HepG2 (cell line): ENCODE results near the gene PAK6. TPM values are rescaled to one million over a fixed set of nuclear protein-coding genes. Genes with fewer than 3 reads are reported as not detected.

Experiments
- ATAC-seq: fragments of 200-7000 bp; cut with Tn5 transposase; 3 replicates; pipeline ENCODE4 v1.9.1; 2020; ENCODE audit warnings: mild to moderate bottlenecking, moderate library complexity
- BruUV-seq: library from RNA; stranded (reverse); fragments of 400-500 nt; replicated peaks from 2 replicates; lab custom pipeline; 2021; lab: Mats Ljungman, UMichigan
- CTCF ChIA-PET: fragments of 300-600 bp; formaldehyde crosslinking; extraction: SDS; loops from one replicate; lab custom pipeline; 2021; ENCODE audit warnings: low total read pairs, inconsistent platforms, low intra/inter-chr PET ratio; lab: Yijun Ruan, JAX
- POLR2A ChIA-PET: fragments of 350-600 bp; sonication (Branson Sonifier 250); formaldehyde crosslinking; loops from one replicate; lab custom pipeline; 2020; ENCODE audit warnings: antibody characterized with exemption, inconsistent platforms; lab: Yijun Ruan, JAX
- DNase-seq: peaks from one replicate; pipeline ENCODE4 v3.0.0-alpha.2; 2015; ENCODE audit warnings: low spot score
- FAIRE-seq: peaks from 3 replicates; lab custom pipeline; 2011; peaks lifted over from hg19 to GRCh38; lab: Jason Lieb, UNC
- H2AFZ ChIP-seq: one replicate; pipeline ENCODE4 v1.6.1; 2011; ENCODE audit warnings: low read length, inconsistent platforms
- H3K27ac ChIP-seq: fragments of 300-600 bp; 3 replicates; pipeline ENCODE4 v1.8.0; 2011; ENCODE audit warnings: mixed run types, mild to moderate bottlenecking, mixed read lengths, low read length, inconsistent platforms; ENCODE audit not compliant: insufficient read depth; ENCODE audit errors: extremely low read length
- H3K27me3 ChIP-seq, 2 experiments: fragments of 200-600 bp in 1 of 2; 2 replicates in 1 of 2; 3 replicates in 1 of 2; pipeline versions ENCODE4 v1.6.0 to v1.8.0; 2011; ENCODE audit warnings: low read length in 2 of 2, mild to moderate bottlenecking in 2 of 2, moderate library complexity in 2 of 2, inconsistent platforms in 1 of 2; ENCODE audit not compliant: insufficient read depth in 2 of 2, control insufficient read depth in 1 of 2
- H3K36me3 ChIP-seq, 2 experiments: fragments of 200-600 bp in 1 of 2; replicated peaks in 1 of 2; 2 replicates in 1 of 2; 3 replicates in 1 of 2; pipeline versions ENCODE4 v1.5.1 to v1.8.0; 2011; ENCODE audit warnings: low read length in 2 of 2, inconsistent platforms in 1 of 2; ENCODE audit not compliant: insufficient read depth in 2 of 2, control insufficient read depth in 1 of 2
- H3K4me1 ChIP-seq: 2 replicates; pipeline ENCODE4 v1.5.1; 2012; ENCODE audit warnings: low read length, inconsistent platforms; ENCODE audit not compliant: insufficient read depth
- H3K4me2 ChIP-seq: 2 replicates; pipeline ENCODE4 v1.6.0; 2011; ENCODE audit warnings: low read depth, low read length, inconsistent platforms
- H3K4me3 ChIP-seq, 3 experiments: fragments of 200-600 bp in 1 of 3; sonication (generic), shearing (Covaris generic) in 1 of 3; replicated peaks in 1 of 3; 2 replicates each; pipeline ENCODE4 v1.5.1; 2011 to 2016; ENCODE audit warnings: low read length in 3 of 3, inconsistent platforms in 2 of 3, low read depth in 2 of 3, mild to moderate bottlenecking in 2 of 3, control low read depth in 1 of 3, mixed read lengths in 1 of 3; ENCODE audit not compliant: insufficient read depth in 1 of 3
- H3K79me2 ChIP-seq: one replicate; pipeline ENCODE4 v1.6.1; 2011; ENCODE audit warnings: low read length, inconsistent platforms; ENCODE audit not compliant: insufficient read depth
- H3K9ac ChIP-seq: 2 replicates; pipeline ENCODE4 v1.6.0; 2011; ENCODE audit warnings: mild to moderate bottlenecking, low read depth, low read length, inconsistent platforms; ENCODE audit not compliant: insufficient read depth
- H3K9me3 ChIP-seq: 2 replicates; pipeline ENCODE4 v1.5.1; 2012; ENCODE audit warnings: mild to moderate bottlenecking, low read length
- H4K20me1 ChIP-seq: 2 replicates; pipeline ENCODE4 v1.6.0; 2011; ENCODE audit warnings: inconsistent platforms, mild to moderate bottlenecking, low read length, moderate library complexity; ENCODE audit not compliant: insufficient read depth
- DMAP1 ChIP-seq: IDR thresholded peaks from 2 replicates; pipeline ENCODE4 v1.6.1; 2016
- GATAD2A ChIP-seq: IDR thresholded peaks from 2 replicates; pipeline ENCODE4 v1.6.1; 2016
- ISL2 ChIP-seq: sonication (generic); formaldehyde crosslinking; IDR thresholded peaks from 2 replicates; pipeline ENCODE4 v1.5.0; 2020; ENCODE audit warnings: missing genetic modification reagents
- SAFB2 ChIP-seq: sonication (generic); formaldehyde crosslinking; IDR thresholded peaks from 2 replicates; pipeline ENCODE4 v1.5.1; 2020; ENCODE audit warnings: missing genetic modification reagents, low read depth, mild to moderate bottlenecking, borderline replicate concordance
- ZMAT3 ChIP-seq: sonication (generic); formaldehyde crosslinking; conservative IDR thresholded peaks from 2 replicates; pipeline ENCODE4 v1.7.0; 2021; ENCODE audit warnings: missing genetic modification reagents
- ZNF253 ChIP-seq: sonication (generic); formaldehyde crosslinking; IDR thresholded peaks from 2 replicates; pipeline ENCODE4 v1.8.0; 2022; ENCODE audit warnings: mild to moderate bottlenecking, missing genetic modification reagents, borderline replicate concordance
- ZNF441 ChIP-seq: sonication (generic); formaldehyde crosslinking; IDR thresholded peaks from 2 replicates; pipeline ENCODE4 v1.7.0; 2021; ENCODE audit warnings: missing genetic modification reagents, borderline replicate concordance
- ZNF546 ChIP-seq: sonication (generic); formaldehyde crosslinking; conservative IDR thresholded peaks from 2 replicates; pipeline ENCODE4 v1.8.1; 2023; ENCODE audit warnings: mild to moderate bottlenecking, missing genetic modification reagents
- ZNF784 ChIP-seq: sonication (generic); formaldehyde crosslinking; IDR thresholded peaks from 2 replicates; pipeline ENCODE4 v1.5.1; 2020; ENCODE audit warnings: missing genetic modification reagents, mild to moderate bottlenecking, borderline replicate concordance
- ZSCAN29 ChIP-seq: sonication (generic); formaldehyde crosslinking; conservative IDR thresholded peaks from 2 replicates; pipeline ENCODE4 v1.4.0; 2020; ENCODE audit warnings: mild to moderate bottlenecking, missing genetic modification reagents
- WGBS: methylation state at CpG from one replicate; pipeline ENCODE4 v1.1.6; 2017; ENCODE audit warnings: low lambda C conversion rate; 5-methylcytosine and 5-hydroxymethylcytosine counted together
- in situ Hi-C: cut with HindIII; loops from 2 replicates; pipeline ENCODE4 v1.10.0; 2017; ENCODE audit warnings: low pct_unique_long_range_greater_than_20kb; ENCODE audit not compliant: extremely low pct_ligation_motif_present
- intact Hi-C: fragments of 100-400 bp; cut with micrococcal nuclease; formaldehyde crosslinking; loops from one replicate; pipeline ENCODE4 v1.10.0; 2022; ENCODE audit not compliant: unreplicated experiment
- polyA plus RNA-seq, 8 experiments: library from polyadenylated mRNA; depleted of rRNA in 3 of 8; stranded (reverse) in 7 of 8; unstranded in 1 of 8; fragments of >200 nt; fragmentation: Illumina TruSeq in 4 of 8; extraction: Trizol in 4 of 8; gene quantifications; 2 replicates each; pipeline versions ENCODE4 v1.2.1 to v1.2.3, GENCODE V29; 2011 to 2016; ENCODE audit warnings: low read depth in 4 of 8, missing spikeins in 1 of 8, mixed read lengths in 1 of 8; ENCODE audit not compliant: insufficient read depth in 1 of 8
- total RNA-seq, 5 experiments: library from RNA; depleted of rRNA; stranded (reverse); fragments of >200 nt; fragmentation: Illumina TruSeq; extraction: Trizol; gene quantifications; 2 replicates each; pipeline ENCODE4 v1.2.3, GENCODE V29; 2016; ENCODE audit warnings: low read depth in 1 of 5
- TF ChIP-seq, protein P1 (sequence below): sonication (generic); formaldehyde crosslinking; IDR thresholded peaks from 2 replicates; pipeline ENCODE4 v1.4.0; 2020; ENCODE audit warnings: mild to moderate bottlenecking, missing genetic modification reagents
- TF ChIP-seq, protein P2 (sequence below): fragments of 450-650 bp; IDR thresholded peaks from 2 replicates; pipeline ENCODE4 v1.6.1; 2017; ENCODE audit warnings: mild to moderate bottlenecking

PAK6 gene
- total and polyA plus RNA-seq, 2 of the 13 experiments (the other 11 are each of a cell fraction or from before 2014, with no cell fraction given), result 0.07 TPM; not detected in 1

- Histone ChIP-seq H2AFZ (no peak overlapping the region), H3K9me3 (no peaks in the 10 kb centered on the region), H3K4me3 (no peak overlapping the region), H3K27me3 (peaks cover 2 to 61% of the 10 kb centered on the region in 2 experiments; a peak in 4 of 5 replicates), H3K79me2 (no peaks in the 10 kb centered on the region), H3K4me1 (no peaks in the 10 kb centered on the region), H4K20me1 (no peaks in the 10 kb centered on the region), H3K36me3 (no peaks in the 10 kb centered on the region), H3K27ac (no peak overlapping the region), H3K9ac (no peak overlapping the region), H3K4me2 (no peak overlapping the region)
- CTCF ChIA-PET, result interaction anchor here (1.2 to 1.6 kb wide), 3 partner anchors 27 to 35 kb away, joined by 3 to 17 read pairs (median 6); partner anchors contain the start of gene ANKRD63
- POLR2A ChIA-PET, result no interaction called here
- ATAC-seq (no peak), FAIRE-seq (no peak), DNase-seq (no peak)
- intact Hi-C loops (no loop called here), in situ Hi-C loops (no loop called here)
- BruUV-seq, result no TSS peak
- 33% methylated on average over 8 of the region's 8 CpGs for WGBS
- no peak for TF ChIP-seq ZNF784 (CRISPR knock-in tag)
- TF ChIP-seq DMAP1 (CRISPR knock-in tag), result no peak
- TF ChIP-seq, protein P1, sequence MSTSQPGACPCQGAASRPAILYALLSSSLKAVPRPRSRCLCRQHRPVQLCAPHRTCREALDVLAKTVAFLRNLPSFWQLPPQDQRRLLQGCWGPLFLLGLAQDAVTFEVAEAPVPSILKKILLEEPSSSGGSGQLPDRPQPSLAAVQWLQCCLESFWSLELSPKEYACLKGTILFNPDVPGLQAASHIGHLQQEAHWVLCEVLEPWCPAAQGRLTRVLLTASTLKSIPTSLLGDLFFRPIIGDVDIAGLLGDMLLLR (CRISPR knock-in tag), result no peak
- TF ChIP-seq ISL2, result no peak
- no peak for TF ChIP-seq ZSCAN29
- TF ChIP-seq, protein P2, sequence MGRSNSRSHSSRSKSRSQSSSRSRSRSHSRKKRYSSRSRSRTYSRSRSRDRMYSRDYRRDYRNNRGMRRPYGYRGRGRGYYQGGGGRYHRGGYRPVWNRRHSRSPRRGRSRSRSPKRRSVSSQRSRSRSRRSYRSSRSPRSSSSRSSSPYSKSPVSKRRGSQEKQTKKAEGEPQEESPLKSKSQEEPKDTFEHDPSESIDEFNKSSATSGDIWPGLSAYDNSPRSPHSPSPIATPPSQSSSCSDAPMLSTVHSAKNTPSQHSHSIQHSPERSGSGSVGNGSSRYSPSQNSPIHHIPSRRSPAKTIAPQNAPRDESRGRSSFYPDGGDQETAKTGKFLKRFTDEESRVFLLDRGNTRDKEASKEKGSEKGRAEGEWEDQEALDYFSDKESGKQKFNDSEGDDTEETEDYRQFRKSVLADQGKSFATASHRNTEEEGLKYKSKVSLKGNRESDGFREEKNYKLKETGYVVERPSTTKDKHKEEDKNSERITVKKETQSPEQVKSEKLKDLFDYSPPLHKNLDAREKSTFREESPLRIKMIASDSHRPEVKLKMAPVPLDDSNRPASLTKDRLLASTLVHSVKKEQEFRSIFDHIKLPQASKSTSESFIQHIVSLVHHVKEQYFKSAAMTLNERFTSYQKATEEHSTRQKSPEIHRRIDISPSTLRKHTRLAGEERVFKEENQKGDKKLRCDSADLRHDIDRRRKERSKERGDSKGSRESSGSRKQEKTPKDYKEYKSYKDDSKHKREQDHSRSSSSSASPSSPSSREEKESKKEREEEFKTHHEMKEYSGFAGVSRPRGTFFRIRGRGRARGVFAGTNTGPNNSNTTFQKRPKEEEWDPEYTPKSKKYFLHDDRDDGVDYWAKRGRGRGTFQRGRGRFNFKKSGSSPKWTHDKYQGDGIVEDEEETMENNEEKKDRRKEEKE, result no peak
- TF ChIP-seq ZNF441 (CRISPR knock-in tag), result no peak
- no peak for TF ChIP-seq GATAD2A
- TF ChIP-seq ZMAT3 (CRISPR knock-in tag), result no peak
- no peak for TF ChIP-seq ZNF253 (CRISPR knock-in tag)
- TF ChIP-seq ZNF546 (CRISPR knock-in tag), result no peak
- TF ChIP-seq SAFB2, result no peak
These were observed 70.5 kb downstream of the PAK6 start for GRCh38 chr15:40309344-40309862.
